PC-3 (cell line): ENCODE data around the gene PTGFR.

Source experiments
- CTCF ChIP-seq: fragments of 300-600 bp; sonication (generic); conservative IDR thresholded peaks from 2 replicates; pipeline ENCODE4 v1.5.1; 2017; ENCODE audit warnings: antibody characterized with exemption, low read depth, mild to moderate bottlenecking, low read length
- EZH2phosphoT487 ChIP-seq: fragments of 300-600 bp; sonication (generic); IDR thresholded peaks from 2 replicates; pipeline ENCODE4 v1.6.1; 2018; ENCODE audit warnings: mild to moderate bottlenecking, antibody characterized with exemption, low read length, borderline replicate concordance

GRCh38 chr1:78474092-78474491 lies 16.7 kb upstream of the PTGFR start:
- no peak for TF ChIP-seq CTCF
- no peak for TF ChIP-seq EZH2phosphoT487
